BLaER1 treated with 17β-estradiol and CSF1 and Interleukin-3, amounts not matched to agents 10 nM and 100 nM (cell line): ENCODE measurements around the gene LARP6.

Experiments
- H3K27ac ChIP-seq, 11 experiments: shearing (Covaris generic); formaldehyde crosslinking; 2 replicates each; pipeline ENCODE4 v1.8.1; 2022
- H3K27me3 ChIP-seq, 11 experiments: shearing (Covaris generic); formaldehyde crosslinking; 2 replicates each; pipeline ENCODE4 v1.8.1; 2022
- H3K36me3 ChIP-seq, 11 experiments: shearing (Covaris generic); formaldehyde crosslinking; 2 replicates each; pipeline ENCODE4 v1.8.1; 2022
- H3K4me1 ChIP-seq, 10 experiments: shearing (Covaris generic); formaldehyde crosslinking; 2 replicates each; pipeline ENCODE4 v1.8.1; 2022
- H3K4me2 ChIP-seq, 11 experiments: shearing (Covaris generic); formaldehyde crosslinking; 2 replicates each; pipeline ENCODE4 v1.8.1; 2022
- H3K4me3 ChIP-seq, 10 experiments: shearing (Covaris generic); formaldehyde crosslinking; 2 replicates each; pipeline ENCODE4 v1.8.1; 2022
- H3K9ac ChIP-seq, 11 experiments: shearing (Covaris generic); formaldehyde crosslinking; 2 replicates each; pipeline ENCODE4 v1.8.1; 2022
- H3K9me3 ChIP-seq, 11 experiments: shearing (Covaris generic); formaldehyde crosslinking; replicated peaks in 1 of 11; 2 replicates each; pipeline ENCODE4 v1.8.1; 2022
- H4K20me1 ChIP-seq, 11 experiments: shearing (Covaris generic); formaldehyde crosslinking; 2 replicates each; pipeline ENCODE4 v1.8.1; 2022
- Cebpa-rat ChIP-seq, 11 experiments: shearing (Covaris generic); IDR thresholded peaks; 2 replicates each; pipeline ENCODE4 v1.8.1; 2022

The LARP6 gene

GRCh38 chr15:70783610-70784022, 70.3 kb downstream of the LARP6 start:
- H3K4me1 ChIP-seq = peaks cover 0 to 5% (median 0%) of the 10 kb centered on the region in 10 experiments; a peak in 6 of 20 replicates
- no peak overlapping the region for H3K9ac ChIP-seq
- no peak overlapping the region for H3K4me3 ChIP-seq
- H3K4me2 ChIP-seq = no peak overlapping the region
- H4K20me1 ChIP-seq = no peaks in the 10 kb centered on the region
- no peaks in the 10 kb centered on the region for H3K36me3 ChIP-seq
- no peak overlapping the region for H3K27ac ChIP-seq
- no peaks in the 10 kb centered on the region for H3K9me3 ChIP-seq
- TF ChIP-seq Cebpa-rat (IDR thresholded peaks at IDR 0.05) = no peak
- no peaks in the 10 kb centered on the region for H3K27me3 ChIP-seq

DNA sequence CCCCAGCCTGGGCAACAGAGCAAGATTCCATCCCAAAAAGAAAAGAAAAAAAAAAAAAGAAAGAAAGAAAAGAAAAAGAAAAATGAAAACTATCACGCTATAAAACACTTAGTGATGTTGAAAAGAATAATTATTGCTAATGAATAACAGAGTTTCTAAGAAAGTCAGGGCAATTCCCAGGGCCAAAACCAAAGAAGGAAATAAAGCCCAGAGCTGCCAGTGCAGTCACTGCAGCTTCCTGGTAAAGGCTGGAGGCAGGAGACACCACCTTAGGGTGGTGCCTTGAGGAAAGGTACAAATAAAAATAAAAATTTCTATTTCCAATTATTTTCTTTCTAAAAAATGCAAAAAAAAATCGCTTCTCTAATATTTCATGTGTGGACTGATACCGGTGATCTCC, 70.9 kb downstream of the LARP6 start:
- no peaks in the 10 kb centered on the region for H3K9me3 ChIP-seq
- H3K4me1 ChIP-seq = peaks cover 0 to 10% (median 2%) of the 10 kb centered on the region in 10 experiments; a peak in 9 of 20 replicates
- no peaks in the 10 kb centered on the region for H3K36me3 ChIP-seq
- H3K27me3 ChIP-seq = no peaks in the 10 kb centered on the region
- H4K20me1 ChIP-seq = no peaks in the 10 kb centered on the region
- H3K4me3 ChIP-seq = no peak overlapping the region
- no peak overlapping the region for H3K4me2 ChIP-seq
- no peak for TF ChIP-seq Cebpa-rat (IDR thresholded peaks at IDR 0.05)
- no peak overlapping the region for H3K9ac ChIP-seq
- no peak overlapping the region for H3K27ac ChIP-seq

DNA sequence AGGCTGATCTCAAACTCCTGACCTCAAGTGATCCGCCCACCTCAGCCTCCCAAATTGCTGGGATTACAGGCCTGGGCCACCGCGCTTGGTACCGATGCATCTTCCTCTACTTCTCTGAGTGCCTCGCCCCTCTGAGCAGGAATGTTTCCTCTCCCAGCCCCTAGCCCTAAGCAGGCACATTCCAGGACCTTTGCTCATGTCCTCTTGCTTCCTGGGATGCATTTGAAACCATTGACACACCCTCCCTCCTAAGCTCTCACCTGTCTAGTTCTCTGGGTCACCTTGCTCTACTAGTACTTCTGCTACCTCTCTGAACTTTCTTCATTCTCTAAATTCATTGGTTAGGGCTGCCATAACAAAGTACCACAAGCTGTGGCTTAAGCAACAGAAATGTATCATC, 72.7 kb downstream of the LARP6 start:
- Histone ChIP-seq H3K36me3 (no peaks in the 10 kb centered on the region), H4K20me1 (no peaks in the 10 kb centered on the region), H3K27ac (no peak overlapping the region), H3K9me3 (no peaks in the 10 kb centered on the region), H3K9ac (no peak overlapping the region), H3K4me3 (no peak overlapping the region), H3K4me2 (no peak overlapping the region), H3K4me1 (peaks cover 0 to 27% (median 4%) of the 10 kb centered on the region in 10 experiments; a peak in 10 of 20 replicates), H3K27me3 (no peaks in the 10 kb centered on the region)
- TF ChIP-seq Cebpa-rat (IDR thresholded peaks at IDR 0.05) = no peak
